ENCODE results near the gene HMCN1. TPM values are rescaled to one million over a fixed set of nuclear protein-coding genes. Genes with fewer than 3 reads are reported as not detected.

The HMCN1 gene
- total RNA-seq, 1 experiment from 2014 or later, result 0.12 TPM

GRCh38 chr1:186009039-186009737, 275.0 kb downstream of the HMCN1 start:
- H3K9me3 Mint-ChIP-seq (ENCODE audit: unreplicated experiment), result no peaks in the 10 kb centered on the region
- H3K36me3 Mint-ChIP-seq (ENCODE audit: insufficient read depth, unreplicated experiment), result no peaks in the 10 kb centered on the region
- H3K27ac Mint-ChIP-seq (ENCODE audit: low read depth, unreplicated experiment), result no peak overlapping the region
- H3K27me3 Mint-ChIP-seq (ENCODE audit: insufficient read depth, unreplicated experiment), result no peaks in the 10 kb centered on the region
- BruUV-seq (replicated peaks), result no TSS peak
- H3K4me3 Mint-ChIP-seq (ENCODE audit: unreplicated experiment), result no peak overlapping the region
- intact Hi-C loops (cut with micrococcal nuclease), result no loop called here
- DNase-seq (ENCODE audit: unreplicated experiment), result peak; percentile 17
- CTCF ChIA-PET, result interaction anchor here (0.6 to 0.7 kb wide), 2 partner anchors 80 to 199 kb away, joined by 3 read pairs; no protein-coding TSS in a partner anchor
- no peaks in the 10 kb centered on the region for H3K4me1 Mint-ChIP-seq (ENCODE audit: insufficient read depth, unreplicated experiment)
- no peak for TF ChIP-seq CTCF (IDR thresholded peaks at IDR 0.05; ENCODE audit: unreplicated experiment)
- POLR2A ChIA-PET, result no interaction called here

- Mint-ChIP-seq H3K9me3 (ENCODE audit: unreplicated experiment) (no peaks in the 10 kb centered on the region), H3K4me3 (ENCODE audit: unreplicated experiment) (no peak overlapping the region), H3K27me3 (ENCODE audit: insufficient read depth, unreplicated experiment) (no peaks in the 10 kb centered on the region), H3K4me1 (ENCODE audit: insufficient read depth, unreplicated experiment) (no peaks in the 10 kb centered on the region), H3K27ac (ENCODE audit: low read depth, unreplicated experiment) (no peak overlapping the region), H3K36me3 (ENCODE audit: insufficient read depth, unreplicated experiment) (no peaks in the 10 kb centered on the region)
- ChIA-PET POLR2A (no interaction called here), CTCF (interaction anchor here (0.8 to 1.3 kb wide), 2 partner anchors 7 to 51 kb away, joined by 3 to 4 read pairs; no protein-coding TSS in a partner anchor)
- no peak for DNase-seq (ENCODE audit: unreplicated experiment)
- intact Hi-C loops (cut with micrococcal nuclease), result no loop called here
- BruUV-seq (replicated peaks), result no TSS peak
- no peak for TF ChIP-seq CTCF (IDR thresholded peaks at IDR 0.05; ENCODE audit: unreplicated experiment)
Measured at GRCh38 chr1:186014370-186015037, 280.3 kb downstream of the HMCN1 start.

- H3K27ac Mint-ChIP-seq (ENCODE audit: low read depth, unreplicated experiment), result no peak overlapping the region
- POLR2A ChIA-PET, result interaction anchor here (0.6 kb wide), 1 partner anchor 14 kb away, joined by 3 read pairs; no protein-coding TSS in a partner anchor
- H3K4me3 Mint-ChIP-seq (ENCODE audit: unreplicated experiment), result no peak overlapping the region
- no peak for DNase-seq (ENCODE audit: unreplicated experiment)
- no peaks in the 10 kb centered on the region for H3K4me1 Mint-ChIP-seq (ENCODE audit: insufficient read depth, unreplicated experiment)
- no peaks in the 10 kb centered on the region for H3K9me3 Mint-ChIP-seq (ENCODE audit: unreplicated experiment)
- TF ChIP-seq CTCF (IDR thresholded peaks at IDR 0.05; ENCODE audit: unreplicated experiment), result no peak
- CTCF ChIA-PET, result no interaction called here
- H3K36me3 Mint-ChIP-seq (ENCODE audit: insufficient read depth, unreplicated experiment), result no peaks in the 10 kb centered on the region
- BruUV-seq (replicated peaks), result no TSS peak
- H3K27me3 Mint-ChIP-seq (ENCODE audit: insufficient read depth, unreplicated experiment), result no peaks in the 10 kb centered on the region
- intact Hi-C loops (cut with micrococcal nuclease), result no loop called here
Measured at GRCh38 chr1:186016856-186017255, 282.7 kb downstream of the HMCN1 start.

- CTCF ChIA-PET, result interaction anchor here (0.8 to 1.4 kb wide), 5 partner anchors 8 to 169 kb away, joined by 3 read pairs; no protein-coding TSS in a partner anchor
- no peak overlapping the region for H3K4me3 Mint-ChIP-seq (ENCODE audit: unreplicated experiment)
- no peaks in the 10 kb centered on the region for H3K9me3 Mint-ChIP-seq (ENCODE audit: unreplicated experiment)
- no peak for DNase-seq (ENCODE audit: unreplicated experiment)
- no peaks in the 10 kb centered on the region for H3K36me3 Mint-ChIP-seq (ENCODE audit: insufficient read depth, unreplicated experiment)
- no peaks in the 10 kb centered on the region for H3K27me3 Mint-ChIP-seq (ENCODE audit: insufficient read depth, unreplicated experiment)
- intact Hi-C loops (cut with micrococcal nuclease), result no loop called here
- H3K4me1 Mint-ChIP-seq (ENCODE audit: insufficient read depth, unreplicated experiment), result no peaks in the 10 kb centered on the region
- no peak for TF ChIP-seq CTCF (IDR thresholded peaks at IDR 0.05; ENCODE audit: unreplicated experiment)
- H3K27ac Mint-ChIP-seq (ENCODE audit: low read depth, unreplicated experiment), result no peak overlapping the region
- no TSS peak for BruUV-seq (replicated peaks)
- POLR2A ChIA-PET, result no interaction called here
Measured at GRCh38 chr1:186022184-186022583, 288.0 kb downstream of the HMCN1 start.
